Measurements from ENCODE around the gene MCM3.

DNA sequence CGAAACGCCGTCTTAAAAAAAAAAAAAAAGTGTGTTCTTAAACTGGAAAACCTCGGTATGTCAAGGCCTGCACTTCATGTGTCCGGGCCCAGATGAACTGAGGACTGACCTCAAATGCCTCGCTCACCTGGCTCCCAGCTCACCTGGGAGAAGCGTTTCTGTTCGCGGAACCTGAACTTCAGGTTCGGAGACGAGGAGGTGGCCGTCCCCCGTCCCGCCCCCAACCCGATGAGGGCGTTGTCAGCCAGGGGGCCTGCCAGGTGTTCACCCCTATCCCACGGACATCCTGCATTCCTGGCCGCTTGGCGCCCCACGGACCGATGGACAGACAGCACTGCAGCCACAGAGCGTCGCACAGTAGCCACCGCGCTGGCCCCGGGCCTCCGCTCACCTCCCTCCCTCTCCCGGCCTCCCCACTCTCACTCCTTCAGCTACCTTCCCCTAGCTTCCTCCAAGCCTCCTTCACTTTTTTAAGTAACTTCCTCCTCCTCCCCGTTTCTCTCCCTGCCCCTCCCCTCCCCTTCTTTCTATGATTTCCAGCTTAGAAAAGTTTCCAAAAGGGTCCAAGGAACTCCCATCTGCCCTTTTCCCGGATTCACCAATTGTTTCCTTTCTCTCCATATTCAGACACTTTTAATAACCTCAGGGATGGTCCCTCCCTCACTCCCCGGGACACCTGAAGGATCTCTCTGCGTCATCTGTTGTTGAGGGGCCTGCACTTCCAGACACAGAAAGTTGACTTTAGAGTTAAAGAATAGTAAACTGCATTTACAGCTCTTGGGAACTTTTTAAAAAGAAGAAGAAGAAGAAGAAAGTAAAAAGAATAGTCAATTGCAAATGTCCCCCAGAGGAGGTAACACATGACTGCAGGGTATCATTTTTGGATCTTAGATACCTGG is 22.7 kb upstream of the MCM3 start:
- TF ChIP-seq, protein P1, sequence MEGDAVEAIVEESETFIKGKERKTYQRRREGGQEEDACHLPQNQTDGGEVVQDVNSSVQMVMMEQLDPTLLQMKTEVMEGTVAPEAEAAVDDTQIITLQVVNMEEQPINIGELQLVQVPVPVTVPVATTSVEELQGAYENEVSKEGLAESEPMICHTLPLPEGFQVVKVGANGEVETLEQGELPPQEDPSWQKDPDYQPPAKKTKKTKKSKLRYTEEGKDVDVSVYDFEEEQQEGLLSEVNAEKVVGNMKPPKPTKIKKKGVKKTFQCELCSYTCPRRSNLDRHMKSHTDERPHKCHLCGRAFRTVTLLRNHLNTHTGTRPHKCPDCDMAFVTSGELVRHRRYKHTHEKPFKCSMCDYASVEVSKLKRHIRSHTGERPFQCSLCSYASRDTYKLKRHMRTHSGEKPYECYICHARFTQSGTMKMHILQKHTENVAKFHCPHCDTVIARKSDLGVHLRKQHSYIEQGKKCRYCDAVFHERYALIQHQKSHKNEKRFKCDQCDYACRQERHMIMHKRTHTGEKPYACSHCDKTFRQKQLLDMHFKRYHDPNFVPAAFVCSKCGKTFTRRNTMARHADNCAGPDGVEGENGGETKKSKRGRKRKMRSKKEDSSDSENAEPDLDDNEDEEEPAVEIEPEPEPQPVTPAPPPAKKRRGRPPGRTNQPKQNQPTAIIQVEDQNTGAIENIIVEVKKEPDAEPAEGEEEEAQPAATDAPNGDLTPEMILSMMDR (conservative IDR thresholded peaks at IDR 0.05 in 1 of 2, IDR thresholded peaks at IDR 0.05 in 1 of 2; ENCODE audit: extremely low read depth in 1 of 2, insufficient read depth in 1 of 2, low read depth in 1 of 2, low read length in 2 of 2) = no peak
- no peak for TF ChIP-seq EZH2 (IDR thresholded peaks at IDR 0.05; ENCODE audit: borderline replicate concordance, low read length)

Measured in mammary epithelial cell (primary cell).